Loucy (cell line): ENCODE measurements around the gene ZDHHC14.
A peak's percentile ranks its signal among the peaks of the same experiment; 100 is the strongest.

Source experiments
- H2AFZ ChIP-seq: fragments of 200-600 bp; sonication (generic); 2 replicates; pipeline ENCODE4 v1.6.0; 2016; ENCODE audit warnings: antibody characterized with exemption, mild to moderate bottlenecking, low read length, moderate library complexity
- H3F3A ChIP-seq: fragments of 200-600 bp; 2 replicates; pipeline ENCODE4 v1.6.0; 2016; ENCODE audit warnings: antibody characterized with exemption, low read depth, mild to moderate bottlenecking
- H3K27me3 ChIP-seq: fragments of 200-600 bp; sonication (generic); 2 replicates; pipeline ENCODE4 v1.6.1; 2014; ENCODE audit warnings: low read length, mild to moderate bottlenecking; ENCODE audit not compliant: insufficient read depth, poor library complexity, severe bottlenecking
- H3K36me3 ChIP-seq: fragments of 200-600 bp; sonication (generic); 2 replicates; pipeline ENCODE4 v1.6.1; 2016; ENCODE audit warnings: low read length; ENCODE audit not compliant: insufficient read depth
- H3K4me1 ChIP-seq: fragments of 200-600 bp; sonication (generic); 2 replicates; pipeline ENCODE4 v1.5.1; 2014; ENCODE audit warnings: low read length, mild to moderate bottlenecking; ENCODE audit not compliant: insufficient read depth, poor library complexity, severe bottlenecking
- H3K4me2 ChIP-seq: fragments of 200-600 bp; sonication (generic); 2 replicates; pipeline ENCODE4 v1.6.0; 2014; ENCODE audit warnings: antibody characterized with exemption, low read length, low read depth, mild to moderate bottlenecking; ENCODE audit not compliant: poor library complexity, severe bottlenecking
- H3K4me3 ChIP-seq: fragments of 200-600 bp; sonication (generic); 2 replicates; pipeline ENCODE4 v1.5.1; 2014; ENCODE audit warnings: low read length, mild to moderate bottlenecking, mixed read lengths; ENCODE audit not compliant: poor library complexity, severe bottlenecking
- H3K79me2 ChIP-seq: fragments of 200-600 bp; sonication (generic); 2 replicates; pipeline ENCODE4 v1.6.1; 2014; ENCODE audit warnings: low read length; ENCODE audit not compliant: insufficient read depth
- H3K9ac ChIP-seq: fragments of 200-600 bp; sonication (generic); 2 replicates; pipeline ENCODE4 v1.6.0; 2014; ENCODE audit warnings: mild to moderate bottlenecking, low read depth, low read length, moderate library complexity; ENCODE audit not compliant: poor library complexity, severe bottlenecking
- H3K9me2 ChIP-seq: fragments of 200-600 bp; sonication (generic); replicated peaks from 2 replicates; pipeline ENCODE4 v1.6.1; 2016; ENCODE audit warnings: low read depth, low read length, mixed read lengths
- H3K9me3 ChIP-seq: fragments of 200-600 bp; sonication (generic); 2 replicates; pipeline ENCODE4 v1.6.1; 2014; ENCODE audit warnings: mild to moderate bottlenecking, antibody characterized with exemption, low read length, low read depth; ENCODE audit not compliant: insufficient read depth
- H4K20me1 ChIP-seq: fragments of 200-600 bp; sonication (generic); 2 replicates; pipeline ENCODE4 v1.6.0; 2014; ENCODE audit warnings: antibody characterized with exemption, low read length, mild to moderate bottlenecking; ENCODE audit not compliant: insufficient read depth, poor library complexity, severe bottlenecking
- CTCF ChIP-seq: fragments of 200-600 bp; sonication (generic); conservative IDR thresholded peaks from 2 replicates; pipeline ENCODE4 v1.5.1; 2014; ENCODE audit warnings: mild to moderate bottlenecking, antibody characterized with exemption, low read length
- EZH2phosphoT487 ChIP-seq: fragments of 200-600 bp; IDR thresholded peaks from 2 replicates; pipeline ENCODE4 v1.6.1; 2018; ENCODE audit warnings: antibody characterized with exemption, mild to moderate bottlenecking, moderate library complexity, borderline replicate concordance

ZDHHC14 gene

DNA sequence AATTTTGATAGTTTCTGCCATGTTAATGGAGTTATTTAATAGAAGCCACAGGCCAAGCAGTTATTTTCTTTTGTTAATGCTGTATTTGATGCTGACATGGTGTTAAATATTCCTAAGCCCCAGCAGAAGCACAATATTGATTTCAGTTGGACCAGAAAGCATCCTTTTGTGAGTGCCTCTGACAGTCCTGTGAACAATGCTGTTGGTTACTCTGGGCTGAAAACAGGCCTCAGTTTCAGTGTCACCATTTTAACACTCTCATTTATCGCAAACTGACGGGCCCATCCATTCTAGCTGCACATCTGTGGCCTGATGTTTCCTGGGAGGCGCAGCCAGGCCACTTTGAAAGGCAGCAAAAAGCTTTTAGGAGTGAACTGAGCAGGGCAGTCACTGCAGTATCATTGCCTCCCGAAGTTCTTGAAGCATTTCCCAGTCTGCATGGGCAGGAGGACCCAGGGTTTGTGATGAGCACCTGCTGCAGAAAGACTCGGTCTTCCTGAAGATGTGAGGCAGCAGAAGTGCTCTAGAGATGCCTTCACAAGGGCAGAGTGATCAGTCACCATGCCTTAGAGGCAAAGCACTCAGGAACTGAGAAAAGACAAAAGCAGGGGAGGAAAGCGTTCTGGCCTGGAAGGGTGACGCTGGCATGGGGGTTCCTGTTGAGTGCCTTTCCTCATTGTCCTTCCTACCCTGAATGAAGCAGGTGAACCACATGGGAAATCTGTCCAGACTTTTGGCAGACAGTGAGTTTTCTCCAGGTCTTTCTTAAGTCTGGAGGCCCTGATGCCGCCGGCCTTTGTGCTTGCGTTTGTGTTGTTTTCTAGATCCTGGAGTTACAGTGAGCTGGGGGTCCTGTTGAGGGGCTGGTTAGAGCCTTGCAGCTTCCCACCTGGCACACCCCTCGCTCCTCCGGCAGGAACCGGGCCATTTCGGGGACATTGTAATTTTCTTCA, 74.0 kb downstream of the ZDHHC14 start:
- Histone ChIP-seq H3K79me2 (no peaks in the 10 kb centered on the region), H3K9me3 (no peaks in the 10 kb centered on the region), H3F3A (no peaks in the 10 kb centered on the region), H4K20me1 (no peaks in the 10 kb centered on the region), H3K9ac (no peak overlapping the region), H3K9me2 (no peaks in the 10 kb centered on the region), H3K36me3 (no peaks in the 10 kb centered on the region), H3K4me1 (peaks cover 18% of the 10 kb centered on the region), H3K27me3 (no peaks in the 10 kb centered on the region), H3K4me3 (no peak overlapping the region), H3K4me2 (no peak overlapping the region), H2AFZ (no peak overlapping the region)
- no peak for TF ChIP-seq CTCF
- TF ChIP-seq EZH2phosphoT487, result no peak

- no peak overlapping the region for H3K4me3 ChIP-seq
- no peaks in the 10 kb centered on the region for H3K27me3 ChIP-seq
- peaks cover 18% of the 10 kb centered on the region for H3K4me1 ChIP-seq
- H3F3A ChIP-seq, result no peaks in the 10 kb centered on the region
- no peak overlapping the region for H3K9ac ChIP-seq
- no peaks in the 10 kb centered on the region for H3K79me2 ChIP-seq
- no peaks in the 10 kb centered on the region for H3K9me2 ChIP-seq
- peak overlapping the region; percentile 23 for H3K4me2 ChIP-seq
- H3K9me3 ChIP-seq, result no peaks in the 10 kb centered on the region
- no peak for TF ChIP-seq CTCF
- TF ChIP-seq EZH2phosphoT487, result no peak
- peak overlapping the region; percentile 76 for H2AFZ ChIP-seq
- no peaks in the 10 kb centered on the region for H3K36me3 ChIP-seq
- H4K20me1 ChIP-seq, result no peaks in the 10 kb centered on the region
Observed at GRCh38 chr6:157455731-157456523, 74.9 kb downstream of the ZDHHC14 start.

DNA sequence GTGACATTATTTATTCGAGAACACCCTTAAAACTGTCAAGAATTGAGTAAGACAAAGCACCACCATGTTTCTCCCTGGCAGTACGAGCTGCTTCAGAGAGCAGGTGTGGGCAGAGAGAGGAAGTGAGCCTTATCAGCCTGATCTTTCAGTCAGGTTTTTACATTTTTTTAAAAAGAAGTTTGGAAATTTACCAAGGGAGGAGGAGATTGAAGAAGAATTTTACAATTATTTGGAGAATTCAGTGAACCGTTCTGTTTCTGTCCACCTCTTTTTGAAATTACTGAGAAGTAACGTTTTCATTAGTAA, 75.5 kb downstream of the ZDHHC14 start:
- peak overlapping the region; percentile 76 for H2AFZ ChIP-seq
- no peak overlapping the region for H3K9ac ChIP-seq
- no peaks in the 10 kb centered on the region for H3K79me2 ChIP-seq
- no peaks in the 10 kb centered on the region for H3K9me3 ChIP-seq
- no peaks in the 10 kb centered on the region for H3K36me3 ChIP-seq
- H3K4me1 ChIP-seq, result peaks cover 18% of the 10 kb centered on the region
- H3K4me3 ChIP-seq, result no peak overlapping the region
- no peaks in the 10 kb centered on the region for H3K27me3 ChIP-seq
- H3F3A ChIP-seq, result no peaks in the 10 kb centered on the region
- no peaks in the 10 kb centered on the region for H4K20me1 ChIP-seq
- no peaks in the 10 kb centered on the region for H3K9me2 ChIP-seq
- TF ChIP-seq EZH2phosphoT487, result no peak
- no peak for TF ChIP-seq CTCF
- peak overlapping the region; percentile 23 for H3K4me2 ChIP-seq
